HEK293 (cell line): Measurements from ENCODE around the gene BTG4.
A peak's percentile ranks its signal among the peaks of the same experiment; 100 is the strongest.

ENCODE experiments used
- AEBP2 ChIP-seq: fragments of 450-650 bp; formaldehyde crosslinking; IDR thresholded peaks from 2 replicates; pipeline ENCODE4 v1.5.1; 2016; ENCODE audit warnings: missing biosample characterization, missing genetic modification characterization, borderline replicate concordance
- EGR2 ChIP-seq: fragments of 450-650 bp; formaldehyde crosslinking; IDR thresholded peaks from 2 replicates; pipeline ENCODE4 v1.5.1; 2016; ENCODE audit warnings: low read depth, missing biosample characterization, missing genetic modification characterization
- FEZF1 ChIP-seq: fragments of 450-650 bp; formaldehyde crosslinking; IDR thresholded peaks from 2 replicates; pipeline ENCODE4 v1.5.1; 2016; ENCODE audit warnings: missing biosample characterization, missing genetic modification characterization
- OSR2 ChIP-seq: fragments of 450-650 bp; formaldehyde crosslinking; IDR thresholded peaks from 2 replicates; pipeline ENCODE4 v1.5.1; 2016; ENCODE audit warnings: missing biosample characterization, missing genetic modification characterization
- PBX3 ChIP-seq: sonication (generic); formaldehyde crosslinking; IDR thresholded peaks from 2 replicates; pipeline ENCODE4 v1.8.1; 2022; ENCODE audit warnings: mild to moderate bottlenecking, moderate library complexity, missing genetic modification reagents
- PRDM2 ChIP-seq: fragments of 450-650 bp; formaldehyde crosslinking; IDR thresholded peaks from 2 replicates; pipeline ENCODE4 v1.5.1; 2016; ENCODE audit warnings: missing biosample characterization, missing genetic modification characterization, borderline replicate concordance
- PRDM6 ChIP-seq: fragments of 450-650 bp; formaldehyde crosslinking; IDR thresholded peaks from 2 replicates; pipeline ENCODE4 v1.5.1; 2017; ENCODE audit warnings: missing biosample characterization, missing genetic modification characterization
- WT1 ChIP-seq: fragments of 450-650 bp; formaldehyde crosslinking; IDR thresholded peaks from 2 replicates; pipeline ENCODE4 v1.5.1; 2016; ENCODE audit warnings: missing biosample characterization, missing genetic modification characterization
- ZBTB48 ChIP-seq: fragments of 450-650 bp; formaldehyde crosslinking; IDR thresholded peaks from 2 replicates; pipeline ENCODE4 v1.5.1; 2016; ENCODE audit warnings: missing biosample characterization, missing genetic modification characterization
- ZNF133 ChIP-seq: fragments of 450-650 bp; formaldehyde crosslinking; IDR thresholded peaks from 2 replicates; pipeline ENCODE4 v1.5.1; 2016; ENCODE audit warnings: missing biosample characterization, missing genetic modification characterization
- ZNF202 ChIP-seq: fragments of 450-650 bp; formaldehyde crosslinking; IDR thresholded peaks from 2 replicates; pipeline ENCODE4 v1.5.1; 2016; ENCODE audit warnings: missing biosample characterization, missing genetic modification characterization, borderline replicate concordance
- ZNF221 ChIP-seq: fragments of 450-650 bp; formaldehyde crosslinking; IDR thresholded peaks from 2 replicates; pipeline ENCODE4 v1.5.1; 2017; ENCODE audit warnings: missing biosample characterization, missing genetic modification characterization, borderline replicate concordance
- ZNF311 ChIP-seq: fragments of 450-650 bp; formaldehyde crosslinking; IDR thresholded peaks from 2 replicates; pipeline ENCODE4 v1.5.1; 2017; ENCODE audit warnings: missing biosample characterization, missing genetic modification characterization, borderline replicate concordance
- ZNF335 ChIP-seq: fragments of 450-650 bp; formaldehyde crosslinking; conservative IDR thresholded peaks from 2 replicates; pipeline ENCODE4 v1.5.1; 2016; ENCODE audit warnings: missing biosample characterization, missing genetic modification characterization
- ZNF433 ChIP-seq: fragments of 450-650 bp; formaldehyde crosslinking; IDR thresholded peaks from 2 replicates; pipeline ENCODE4 v1.5.1; 2016; ENCODE audit warnings: missing biosample characterization, missing genetic modification characterization, low read depth
- ZNF518A ChIP-seq: fragments of 450-650 bp; formaldehyde crosslinking; conservative IDR thresholded peaks from 2 replicates; pipeline ENCODE4 v1.5.1; 2016; ENCODE audit warnings: low read depth, missing biosample characterization, missing genetic modification characterization
- ZNF561 ChIP-seq: fragments of 450-650 bp; IDR thresholded peaks from 2 replicates; pipeline ENCODE4 v1.5.1; 2018; ENCODE audit warnings: missing biosample characterization, missing genetic modification characterization, borderline replicate concordance
- ZNF571 ChIP-seq: fragments of 450-650 bp; formaldehyde crosslinking; IDR thresholded peaks from 2 replicates; pipeline ENCODE4 v1.5.0; 2017; ENCODE audit warnings: missing biosample characterization, missing genetic modification characterization
- ZNF626 ChIP-seq: fragments of 450-650 bp; sonication (Bioruptor Pico); formaldehyde crosslinking; IDR thresholded peaks from 2 replicates; pipeline ENCODE4 v1.5.1; 2018; ENCODE audit warnings: missing biosample characterization, missing genetic modification characterization, inconsistent platforms
- ZNF747 ChIP-seq: fragments of 450-650 bp; formaldehyde crosslinking; IDR thresholded peaks from 2 replicates; pipeline ENCODE4 v1.5.1; 2016; ENCODE audit warnings: missing biosample characterization, missing genetic modification characterization
- ZNF768 ChIP-seq: fragments of 450-650 bp; formaldehyde crosslinking; IDR thresholded peaks from 2 replicates; pipeline ENCODE4 v1.5.1; 2018; ENCODE audit warnings: missing biosample characterization, mild to moderate bottlenecking, missing genetic modification characterization
- ZNF776 ChIP-seq: fragments of 450-650 bp; formaldehyde crosslinking; IDR thresholded peaks from 2 replicates; pipeline ENCODE4 v1.5.0; 2017; ENCODE audit warnings: missing biosample characterization, missing genetic modification characterization, borderline replicate concordance
- ZNF785 ChIP-seq: fragments of 450-650 bp; formaldehyde crosslinking; IDR thresholded peaks from 2 replicates; pipeline ENCODE4 v1.5.1; 2016; ENCODE audit warnings: missing biosample characterization, missing genetic modification characterization
- ZSCAN23 ChIP-seq: fragments of 450-650 bp; formaldehyde crosslinking; IDR thresholded peaks from 2 replicates; pipeline ENCODE4 v1.5.1; 2016; ENCODE audit warnings: missing biosample characterization, missing genetic modification characterization

Gene BTG4

GRCh38 chr11:111540114-111540936 is 28.1 kb upstream of the BTG4 start, which contains the start of gene LAYN (continued):
- TF ChIP-seq AEBP2 (tag by site-specific recombination) (no peak), ZSCAN23 (no peak), ZNF768 (tag by site-specific recombination) (no peak), FEZF1 (tag by site-specific recombination) (no peak), WT1 (peak; percentile 34; the same call in 1 of the 2 replicates), ZNF747 (tag by site-specific recombination) (no peak), ZNF335 (tag by site-specific recombination) (peak; percentile 29; the same call in 1 of the 2 replicates), ZNF626 (tag by site-specific recombination) (no peak), ZNF133 (tag by site-specific recombination) (no peak), ZBTB48 (tag by site-specific recombination) (no peak), PRDM6 (tag by site-specific recombination) (no peak), PBX3 (CRISPR knock-in tag) (0 out of 2 replicates have a peak, but pooled peaks have one; percentile 48), ZNF221 (tag by site-specific recombination) (no peak), OSR2 (tag by site-specific recombination) (no peak), ZNF785 (no peak), ZNF776 (tag by site-specific recombination) (no peak), ZNF311 (tag by site-specific recombination) (no peak), ZNF518A (tag by site-specific recombination) (no peak), ZNF561 (no peak), PRDM2 (tag by site-specific recombination) (no peak), EGR2 (tag by site-specific recombination) (0 out of 2 replicates have a peak, but pooled peaks have one; percentile 4), ZNF433 (tag by site-specific recombination) (no peak), ZNF571 (tag by site-specific recombination) (no peak), ZNF202 (tag by site-specific recombination) (no peak)
